ENCODE measurements around the gene FLNB. TPM values are rescaled to one million over a fixed set of nuclear protein-coding genes. Genes with fewer than 3 reads are reported as not detected.

FLNB gene
- total and polyA plus RNA-seq, 2 of the 4 experiments (the other 2 are of a cell fraction) = 78.0 to 136 TPM

DNA sequence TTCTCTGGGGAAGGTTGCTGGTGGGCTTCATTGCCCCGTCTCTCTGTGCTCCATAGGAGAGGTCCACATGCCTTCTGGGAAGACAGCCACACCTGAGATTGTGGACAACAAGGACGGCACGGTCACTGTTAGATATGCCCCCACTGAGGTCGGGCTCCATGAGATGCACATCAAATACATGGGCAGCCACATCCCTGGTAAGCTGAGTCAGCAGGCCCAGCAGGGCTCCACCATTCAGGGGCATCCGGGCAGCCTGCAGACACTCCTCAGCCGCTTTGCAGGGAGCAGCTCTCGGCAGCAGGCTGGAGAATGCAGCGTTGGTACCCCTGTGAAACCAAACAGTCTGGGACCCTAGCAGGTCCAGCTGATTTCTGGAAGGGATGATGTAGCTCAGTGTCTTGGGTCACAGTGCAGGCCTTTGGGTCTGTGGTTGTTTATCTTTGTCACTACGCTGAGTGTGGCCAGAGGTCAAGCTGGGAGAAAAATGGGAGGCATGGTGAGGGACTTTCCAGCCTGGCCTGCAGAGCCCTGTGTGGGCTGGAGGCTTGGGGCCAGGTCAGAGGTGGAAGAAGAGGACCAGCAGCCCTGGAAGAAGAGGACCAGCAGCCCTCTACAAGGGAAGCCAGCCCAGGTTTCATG, 135.3 kb downstream of the FLNB start:
- Histone ChIP-seq H4K5ac (ENCODE audit: low read depth, low read length) (no peak overlapping the region), H3K9me3 (ENCODE audit: control insufficient read depth, insufficient read depth, low read length) (no peaks in the 10 kb centered on the region), H3K27me3 (ENCODE audit: control insufficient read depth, insufficient read depth, low read length) (no peaks in the 10 kb centered on the region), H3K36me3 (ENCODE audit: control insufficient read depth, insufficient read depth, low read length) (peaks cover 74% of the 10 kb centered on the region), H3K18ac (ENCODE audit: low read depth, low read length) (no peak overlapping the region), H3K4ac (ENCODE audit: low read depth, low read length) (no peak overlapping the region), H3K79me1 (ENCODE audit: low read depth in 1 of 2, low read length in 2 of 2) (peaks cover 33 to 57% of the 10 kb centered on the region in 2 experiments), H4K20me1 (ENCODE audit: insufficient read depth, low read length) (no peaks in the 10 kb centered on the region), H3K56ac (ENCODE audit: extremely low read depth, insufficient read depth, low read length) (no peak overlapping the region), H2BK120ac (ENCODE audit: low read depth, low read length) (no peak overlapping the region), H2AK5ac (ENCODE audit: low read depth, low read length) (no peak overlapping the region), H3K9ac (ENCODE audit: low read depth, low read length) (no peak overlapping the region), H3K4me2 (ENCODE audit: low read depth, low read length) (no peak overlapping the region), H3K4me3 (ENCODE audit: insufficient read depth, low read depth, low read length) (no peak overlapping the region), H4K91ac (ENCODE audit: insufficient read depth, low read depth, low read length) (no peak overlapping the region), H2BK20ac (ENCODE audit: low read depth, low read length) (no peak overlapping the region), H2BK5ac (ENCODE audit: low read depth, low read length, poor library complexity, severe bottlenecking) (no peak overlapping the region), H3K14ac (replicated peaks; ENCODE audit: low read depth, low read length) (no peak overlapping the region), H4K8ac (ENCODE audit: low read depth in 2 of 2, low read length in 2 of 2) (no peak overlapping the region), H3K4me1 (ENCODE audit: control insufficient read depth, insufficient read depth, low read length) (peaks cover 2% of the 10 kb centered on the region; the same call in 1 of the 2 replicates), H3K27ac (ENCODE audit: insufficient read depth, low read length) (no peak overlapping the region), H3K9me1 (ENCODE audit: insufficient read depth, low read length) (peaks cover 37% of the 10 kb centered on the region), H2BK15ac (ENCODE audit: low read depth, low read length) (no peak overlapping the region), H2AFZ (replicated peaks; ENCODE audit: low read length, poor library complexity) (no peak overlapping the region), H2AK9ac (replicated peaks; ENCODE audit: low read depth, low read length, poor library complexity) (no peak overlapping the region), H3K23ac (ENCODE audit: low read depth, low read length) (no peak overlapping the region)
- intact Hi-C loops (cut with micrococcal nuclease) (no loop called here), dilution Hi-C loops (cut with HindIII; ENCODE audit: low sequenced_read_pairs, unreplicated experiment) (no loop called here), in situ Hi-C loops (cut with MboI; ENCODE audit: low sequenced_read_pairs) (no loop called here)
- ATAC-seq (ENCODE audit: low read depth) = no peak
- CTCF ChIA-PET = no interaction called here
- BruUV-seq (replicated peaks) = no TSS peak
- POLR2A ChIA-PET (ENCODE audit: unreplicated experiment) = no interaction called here
- DNase-seq = no peak
- TF ChIP-seq MAZ (IDR thresholded peaks at IDR 0.05; ENCODE audit: borderline replicate concordance, low read depth, low read length) (no peak), RCOR1 (IDR thresholded peaks at IDR 0.05; ENCODE audit: insufficient replicate concordance, low read length) (no peak), CHD1 (IDR thresholded peaks at IDR 0.05; ENCODE audit: low read depth, low read length) (no peak), MAFK (IDR thresholded peaks at IDR 0.05; ENCODE audit: low read depth, low read length) (no peak), RFX5 (IDR thresholded peaks at IDR 0.05; ENCODE audit: low read depth, low read length) (no peak), RAD21 (IDR thresholded peaks at IDR 0.05; ENCODE audit: low read length) (no peak), BHLHE40 (IDR thresholded peaks at IDR 0.05; ENCODE audit: low read depth, low read length) (no peak), CEBPB (IDR thresholded peaks at IDR 0.05; ENCODE audit: low read depth, low read length) (no peak), SMC3 (IDR thresholded peaks at IDR 0.05; ENCODE audit: low read depth, low read length) (no peak), FOS (IDR thresholded peaks at IDR 0.05; ENCODE audit: low read depth, low read length) (no peak), POLR2A (IDR thresholded peaks at IDR 0.05; ENCODE audit: low read depth, low read length) (no peak), NFE2L2 (IDR thresholded peaks at IDR 0.05; ENCODE audit: low read depth, low read length) (no peak), MXI1 (IDR thresholded peaks at IDR 0.05; ENCODE audit: borderline replicate concordance, low read depth, low read length) (no peak)
- TF ChIP-seq, protein P1, sequence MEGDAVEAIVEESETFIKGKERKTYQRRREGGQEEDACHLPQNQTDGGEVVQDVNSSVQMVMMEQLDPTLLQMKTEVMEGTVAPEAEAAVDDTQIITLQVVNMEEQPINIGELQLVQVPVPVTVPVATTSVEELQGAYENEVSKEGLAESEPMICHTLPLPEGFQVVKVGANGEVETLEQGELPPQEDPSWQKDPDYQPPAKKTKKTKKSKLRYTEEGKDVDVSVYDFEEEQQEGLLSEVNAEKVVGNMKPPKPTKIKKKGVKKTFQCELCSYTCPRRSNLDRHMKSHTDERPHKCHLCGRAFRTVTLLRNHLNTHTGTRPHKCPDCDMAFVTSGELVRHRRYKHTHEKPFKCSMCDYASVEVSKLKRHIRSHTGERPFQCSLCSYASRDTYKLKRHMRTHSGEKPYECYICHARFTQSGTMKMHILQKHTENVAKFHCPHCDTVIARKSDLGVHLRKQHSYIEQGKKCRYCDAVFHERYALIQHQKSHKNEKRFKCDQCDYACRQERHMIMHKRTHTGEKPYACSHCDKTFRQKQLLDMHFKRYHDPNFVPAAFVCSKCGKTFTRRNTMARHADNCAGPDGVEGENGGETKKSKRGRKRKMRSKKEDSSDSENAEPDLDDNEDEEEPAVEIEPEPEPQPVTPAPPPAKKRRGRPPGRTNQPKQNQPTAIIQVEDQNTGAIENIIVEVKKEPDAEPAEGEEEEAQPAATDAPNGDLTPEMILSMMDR (conservative IDR thresholded peaks at IDR 0.05; ENCODE audit: low read depth, low read length) = no peak
- TF ChIP-seq, protein P2, sequence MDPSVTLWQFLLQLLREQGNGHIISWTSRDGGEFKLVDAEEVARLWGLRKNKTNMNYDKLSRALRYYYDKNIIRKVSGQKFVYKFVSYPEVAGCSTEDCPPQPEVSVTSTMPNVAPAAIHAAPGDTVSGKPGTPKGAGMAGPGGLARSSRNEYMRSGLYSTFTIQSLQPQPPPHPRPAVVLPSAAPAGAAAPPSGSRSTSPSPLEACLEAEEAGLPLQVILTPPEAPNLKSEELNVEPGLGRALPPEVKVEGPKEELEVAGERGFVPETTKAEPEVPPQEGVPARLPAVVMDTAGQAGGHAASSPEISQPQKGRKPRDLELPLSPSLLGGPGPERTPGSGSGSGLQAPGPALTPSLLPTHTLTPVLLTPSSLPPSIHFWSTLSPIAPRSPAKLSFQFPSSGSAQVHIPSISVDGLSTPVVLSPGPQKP (IDR thresholded peaks at IDR 0.05; ENCODE audit: borderline replicate concordance, low read depth, low read length) = no peak
- TF ChIP-seq, protein P3, sequence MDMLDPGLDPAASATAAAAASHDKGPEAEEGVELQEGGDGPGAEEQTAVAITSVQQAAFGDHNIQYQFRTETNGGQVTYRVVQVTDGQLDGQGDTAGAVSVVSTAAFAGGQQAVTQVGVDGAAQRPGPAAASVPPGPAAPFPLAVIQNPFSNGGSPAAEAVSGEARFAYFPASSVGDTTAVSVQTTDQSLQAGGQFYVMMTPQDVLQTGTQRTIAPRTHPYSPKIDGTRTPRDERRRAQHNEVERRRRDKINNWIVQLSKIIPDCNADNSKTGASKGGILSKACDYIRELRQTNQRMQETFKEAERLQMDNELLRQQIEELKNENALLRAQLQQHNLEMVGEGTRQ (IDR thresholded peaks at IDR 0.05; ENCODE audit: low read depth, low read length) = no peak
- 90% methylated on average over 5 of the region's 9 CpGs; no CpG with 5 or more reads in 1 of the 2 experiments for WGBS, 2 experiments (ENCODE audit: extremely low coverage in 2 of 2, insufficient read length in 1 of 2)
